CD8-positive, alpha-beta memory T cell (primary cell): Measurements from ENCODE around the gene SF3B2. TPM values are rescaled to one million over a fixed set of nuclear protein-coding genes. Genes with fewer than 3 reads are reported as not detected.

Experiments
- CTCF ChIA-PET: fragments of 350-600 bp; sonication (Branson Sonifier 250); formaldehyde crosslinking; loops from one replicate; lab custom pipeline; 2021; ENCODE audit warnings: antibody characterized with exemption; lab: Charles Lee
- POLR2A ChIA-PET: fragments of 350-600 bp; sonication (Branson Sonifier 250); formaldehyde crosslinking; loops from one replicate; lab custom pipeline; 2021; ENCODE audit warnings: antibody characterized with exemption; lab: Charles Lee
- DNase-seq, 5 donors: peaks; one replicate each; pipeline versions ENCODE4 v3.0.0 to v3.0.0-alpha.2; 2020 to 2022; ENCODE audit warnings: mixed read lengths in 1 of 5
- H3K27ac ChIP-seq: one replicate; pipeline ENCODE4 v1.7.0; 2013; ENCODE audit warnings: low read depth, mild to moderate bottlenecking, low read length, moderate library complexity
- H3K27me3 ChIP-seq: 2 replicates; pipeline ENCODE4 v1.7.0; 2013; ENCODE audit warnings: low read length, mild to moderate bottlenecking; ENCODE audit not compliant: insufficient read depth, poor library complexity, severe bottlenecking
- H3K36me3 ChIP-seq: 2 replicates; pipeline ENCODE4 v1.7.0; 2013; ENCODE audit warnings: mild to moderate bottlenecking, low read length, moderate library complexity; ENCODE audit not compliant: insufficient read depth
- H3K4me1 ChIP-seq: 2 replicates; pipeline ENCODE4 v1.7.0; 2013; ENCODE audit warnings: mild to moderate bottlenecking, low read length, moderate library complexity; ENCODE audit not compliant: insufficient read depth
- H3K4me3 ChIP-seq: 2 replicates; pipeline ENCODE4 v1.7.0; 2013; ENCODE audit warnings: mild to moderate bottlenecking, low read length
- H3K9me3 ChIP-seq: 2 replicates; pipeline ENCODE4 v1.7.0; 2013; ENCODE audit warnings: mild to moderate bottlenecking, low read length
- H3K27ac Mint-ChIP-seq, 8 donors: one replicate each; pipeline ENCODE4 v1.8.0; 2020 to 2021; ENCODE audit warnings: mixed read lengths in 8 of 8, mild to moderate bottlenecking in 6 of 8, inconsistent platforms in 3 of 8, moderate library complexity in 3 of 8
- H3K27me3 Mint-ChIP-seq, 2 donors: one replicate each; pipeline ENCODE4 v1.8.0; 2020 to 2021; ENCODE audit warnings: mixed read lengths in 2 of 2, mild to moderate bottlenecking in 1 of 2, moderate library complexity in 1 of 2
- H3K36me3 Mint-ChIP-seq, 3 donors: one replicate each; pipeline ENCODE4 v1.8.0; 2020 to 2021; ENCODE audit warnings: mixed read lengths in 3 of 3, inconsistent platforms in 1 of 3, mild to moderate bottlenecking in 1 of 3
- H3K4me1 Mint-ChIP-seq, 3 donors: one replicate each; pipeline ENCODE4 v1.8.0; 2020 to 2021; ENCODE audit warnings: mixed read lengths in 3 of 3, inconsistent platforms in 1 of 3, mild to moderate bottlenecking in 1 of 3
- H3K4me3 Mint-ChIP-seq, 7 donors: one replicate each; pipeline ENCODE4 v1.8.0; 2020 to 2021; ENCODE audit warnings: mixed read lengths in 7 of 7, mild to moderate bottlenecking in 6 of 7, moderate library complexity in 4 of 7, inconsistent platforms in 2 of 7
- H3K9me3 Mint-ChIP-seq, 5 donors: one replicate each; pipeline ENCODE4 v1.8.0; 2020 to 2022; ENCODE audit warnings: mixed read lengths in 5 of 5, mild to moderate bottlenecking in 3 of 5, moderate library complexity in 2 of 5, inconsistent platforms in 1 of 5
- polyA plus RNA-seq: library from polyadenylated mRNA; unstranded; fragments of 300-500 nt; fragmentation: Illumina TruSeq; gene quantifications from one replicate; pipeline ENCODE4 v1.2.3, GENCODE V29; 2021
- total RNA-seq, 2 experiments: library from RNA; stranded (reverse); gene quantifications; one replicate each; pipeline ENCODE4 v1.2.3, GENCODE V29; 2021

The SF3B2 gene
- total and polyA plus RNA-seq, 3 experiments from 2014 or later, result 134 to 274 (median 261) TPM

DNA sequence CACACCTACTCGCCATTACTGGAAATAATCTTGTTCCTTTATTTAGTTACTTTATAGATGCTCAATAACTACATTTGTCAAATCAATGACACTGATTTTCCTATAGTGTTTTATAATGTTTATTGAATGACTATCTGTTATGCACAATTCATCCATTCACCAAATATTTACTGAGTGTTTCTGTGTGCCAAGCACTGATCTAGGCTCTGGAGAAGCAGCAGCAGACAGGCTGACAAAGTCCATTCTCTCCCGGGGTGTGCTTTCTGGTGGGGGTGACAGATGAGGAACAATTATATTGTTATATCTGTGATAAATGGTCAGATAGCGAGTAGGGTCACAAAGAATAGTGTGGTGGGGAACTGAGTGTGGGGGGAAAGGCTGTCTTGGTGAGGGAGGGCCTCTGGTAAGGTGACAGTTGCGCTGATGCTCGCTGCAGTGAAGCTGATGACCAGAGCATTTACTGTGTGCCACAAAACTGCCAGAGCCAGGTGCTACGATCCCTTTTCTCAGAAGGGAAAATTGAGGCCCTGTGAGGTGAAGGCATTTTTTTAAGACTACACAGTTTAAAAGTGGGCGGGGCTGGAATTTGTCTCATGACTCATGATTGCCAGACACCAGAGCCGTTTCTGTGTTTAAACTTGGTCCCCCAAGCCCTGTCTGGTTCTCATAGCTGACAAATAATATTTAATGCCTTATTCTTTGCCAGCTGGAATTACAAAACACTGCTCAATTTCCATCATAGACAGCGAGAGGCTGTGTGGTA lies 28.1 kb downstream of the SF3B2 start:
- no peaks in the 10 kb centered on the region for H3K27me3 ChIP-seq
- Mint-ChIP-seq H3K9me3 (no peaks in the 10 kb centered on the region), H3K4me1 (peaks cover 79 to 90% (median 82%) of the 10 kb centered on the region in 3 donors), H3K27ac (peak overlapping the region; percentile 94 to 99 (median 99)), H3K4me3 (peak overlapping the region; percentile 80 to 95 (median 93)), H3K27me3 (peaks cover 0 to 2% of the 10 kb centered on the region in 2 donors), H3K36me3 (peaks cover 0 to 46% (median 12%) of the 10 kb centered on the region in 3 donors)
- peaks cover 83% of the 10 kb centered on the region for H3K4me1 ChIP-seq
- peak overlapping the region; percentile 2 for H3K4me3 ChIP-seq
- no peaks in the 10 kb centered on the region for H3K9me3 ChIP-seq
- peak; percentile 43 to 81 (median 59) for DNase-seq
- no peaks in the 10 kb centered on the region for H3K36me3 ChIP-seq
- H3K27ac ChIP-seq, result peak overlapping the region; percentile 48
- CTCF ChIA-PET, result interaction anchor here (1.1 to 9.0 kb wide), 12 partner anchors 11 to 55 kb away, joined by 3 to 103 read pairs (median 6); partner anchors contain the start of gene PACS1
- POLR2A ChIA-PET, result interaction anchor here (1.0 to 3.1 kb wide), 6 partner anchors 10 to 46 kb away, joined by 4 to 43 read pairs (median 8); partner anchors contain the start of gene PACS1

- CTCF ChIA-PET, result interaction anchor here (1.0 to 9.0 kb wide), 11 partner anchors 12 to 307 kb away, joined by 3 to 103 read pairs (median 6); partner anchors contain the start of gene PACS1
- H3K4me3 Mint-ChIP-seq, result peak overlapping the region; percentile 84 to 95 (median 93)
Observed at GRCh38 chr11:66081505-66081904, 29.3 kb downstream of the SF3B2 start.

GRCh38 chr11:66082946-66083698 lies 31.0 kb downstream of the SF3B2 start:
- Histone ChIP-seq H3K36me3 (no peaks in the 10 kb centered on the region), H3K27ac (no peak overlapping the region), H3K4me1 (peaks cover 90% of the 10 kb centered on the region), H3K27me3 (no peaks in the 10 kb centered on the region), H3K4me3 (no peak overlapping the region), H3K9me3 (no peaks in the 10 kb centered on the region)
- Mint-ChIP-seq H3K27ac (peak overlapping the region; percentile 33 to 99 (median 91)), H3K9me3 (no peaks in the 10 kb centered on the region), H3K4me1 (peaks cover 85 to 91% (median 90%) of the 10 kb centered on the region in 3 donors), H3K36me3 (peaks cover 0 to 26% (median 8%) of the 10 kb centered on the region in 3 donors), H3K27me3 (peaks cover 0 to 2% of the 10 kb centered on the region in 2 donors), H3K4me3 (peak overlapping the region; percentile 34 to 93 (median 59))
- CTCF ChIA-PET, result interaction anchor here (1.0 to 9.0 kb wide), 3 partner anchors 14 to 52 kb away, joined by 3 to 103 read pairs (median 5); partner anchors contain the start of gene PACS1
- POLR2A ChIA-PET, result interaction anchor here (0.6 to 1.7 kb wide), 2 partner anchors 20 to 162 kb away, joined by 3 to 4 read pairs; no protein-coding TSS in a partner anchor
- DNase-seq, result no peak

More at GRCh38 chr11:66081505-66081904, 29.3 kb downstream of the SF3B2 start:
- Mint-ChIP-seq H3K27ac (peak overlapping the region; percentile 94 to 99 (median 99)), H3K9me3 (no peaks in the 10 kb centered on the region), H3K4me1 (peaks cover 83 to 90% (median 86%) of the 10 kb centered on the region in 3 donors), H3K27me3 (peaks cover 0 to 2% of the 10 kb centered on the region in 2 donors), H3K36me3 (peaks cover 0 to 37% (median 12%) of the 10 kb centered on the region in 3 donors)
- peak; percentile 59 to 88 (median 74) for DNase-seq
- Histone ChIP-seq H3K9me3 (no peaks in the 10 kb centered on the region), H3K27ac (peak overlapping the region; percentile 52), H3K4me3 (peak overlapping the region; percentile 37), H3K36me3 (no peaks in the 10 kb centered on the region), H3K27me3 (no peaks in the 10 kb centered on the region), H3K4me1 (peaks cover 90% of the 10 kb centered on the region)
- POLR2A ChIA-PET, result interaction anchor here (0.6 to 3.1 kb wide), 10 partner anchors 11 to 79 kb away, joined by 3 to 43 read pairs (median 5); partner anchors contain the start of genes BANF1, PACS1 and SF3B2

- POLR2A ChIA-PET, result no interaction called here
- peaks cover 0 to 2% of the 10 kb centered on the region in 2 donors for H3K27me3 Mint-ChIP-seq
- H3K27ac ChIP-seq, result no peak overlapping the region
Observed at GRCh38 chr11:66083767-66084166, 31.6 kb downstream of the SF3B2 start.

GRCh38 chr11:66084821-66085475 lies 32.8 kb downstream of the SF3B2 start:
- Histone ChIP-seq H3K4me1 (peaks cover 85% of the 10 kb centered on the region), H3K4me3 (no peak overlapping the region), H3K27me3 (no peaks in the 10 kb centered on the region), H3K36me3 (no peaks in the 10 kb centered on the region), H3K9me3 (no peaks in the 10 kb centered on the region), H3K27ac (no peak overlapping the region)
- POLR2A ChIA-PET, result no interaction called here
- peak overlapping the region; percentile 73 to 99 (median 91) for H3K27ac Mint-ChIP-seq
- H3K9me3 Mint-ChIP-seq, result no peaks in the 10 kb centered on the region
- H3K36me3 Mint-ChIP-seq, result peaks cover 0 to 21% (median 5%) of the 10 kb centered on the region in 3 donors
- H3K4me3 Mint-ChIP-seq, result peak overlapping the region in 4 of 7 donors; percentile 19 to 62 (median 54)
- CTCF ChIA-PET, result interaction anchor here (1.3 to 9.0 kb wide), 3 partner anchors 16 to 51 kb away, joined by 3 to 103 read pairs (median 5); partner anchors contain the start of gene PACS1
- peaks cover 80 to 90% (median 90%) of the 10 kb centered on the region in 3 donors for H3K4me1 Mint-ChIP-seq
- H3K27me3 Mint-ChIP-seq, result peaks cover 0 to 1% of the 10 kb centered on the region in 2 donors
- no peak for DNase-seq

More at GRCh38 chr11:66083767-66084166, 31.6 kb downstream of the SF3B2 start:
- H3K36me3 Mint-ChIP-seq, result peaks cover 0 to 24% (median 4%) of the 10 kb centered on the region in 3 donors
- H3K4me1 Mint-ChIP-seq, result peaks cover 85 to 91% (median 90%) of the 10 kb centered on the region in 3 donors
- Histone ChIP-seq H3K4me1 (peaks cover 90% of the 10 kb centered on the region), H3K36me3 (no peaks in the 10 kb centered on the region), H3K9me3 (no peaks in the 10 kb centered on the region), H3K27me3 (no peaks in the 10 kb centered on the region), H3K4me3 (no peak overlapping the region)
- H3K27ac Mint-ChIP-seq, result peak overlapping the region; percentile 16 to 99 (median 91)
- CTCF ChIA-PET, result interaction anchor here (1.0 to 9.0 kb wide), 3 partner anchors 14 to 52 kb away, joined by 3 to 103 read pairs (median 5); partner anchors contain the start of gene PACS1
- peak overlapping the region in 5 of 7 donors; percentile 34 to 62 (median 59) for H3K4me3 Mint-ChIP-seq
- DNase-seq, result no peak
- H3K9me3 Mint-ChIP-seq, result no peaks in the 10 kb centered on the region

DNA sequence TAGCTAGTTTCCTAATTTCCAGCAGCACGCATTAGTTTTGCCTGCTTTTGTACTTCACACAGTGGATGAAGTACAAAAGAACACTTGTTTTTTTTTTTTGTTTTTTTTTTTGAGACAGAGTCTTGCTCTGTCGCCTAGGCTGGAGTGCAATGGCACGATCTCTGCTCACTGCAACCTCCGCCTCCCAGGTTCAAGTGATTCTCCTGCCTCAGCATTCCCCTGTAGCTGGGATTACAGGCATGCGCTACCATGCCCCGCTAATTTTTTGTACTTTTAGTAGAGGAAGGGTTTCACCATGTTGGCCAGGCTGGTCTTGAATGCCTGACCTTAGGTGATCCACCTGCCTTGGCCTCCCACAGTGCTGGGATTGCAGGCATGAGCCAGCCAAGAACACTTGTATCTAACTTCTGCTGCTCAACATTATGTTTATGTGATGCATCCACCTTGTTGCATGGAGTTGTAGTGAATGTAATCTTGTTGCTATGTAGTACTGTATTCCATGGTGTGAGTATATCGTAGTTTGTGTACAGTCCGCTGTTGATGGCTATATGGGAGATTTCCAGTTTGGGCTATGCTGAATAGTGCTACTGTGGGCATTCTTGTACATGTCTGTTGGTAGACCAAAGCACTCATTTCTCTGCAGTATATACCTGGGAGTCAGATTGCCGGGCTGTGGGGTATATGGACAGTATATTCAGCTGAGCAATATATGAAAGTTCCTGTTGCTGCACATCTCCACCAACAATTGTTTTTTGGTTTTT lies 35.2 kb downstream of the SF3B2 start:
- CTCF ChIA-PET, result no interaction called here
- Histone ChIP-seq H3K36me3 (no peaks in the 10 kb centered on the region), H3K27ac (no peak overlapping the region), H3K9me3 (no peaks in the 10 kb centered on the region), H3K4me1 (peaks cover 71% of the 10 kb centered on the region), H3K4me3 (no peak overlapping the region), H3K27me3 (no peaks in the 10 kb centered on the region)
- H3K4me1 Mint-ChIP-seq, result peaks cover 65 to 80% (median 79%) of the 10 kb centered on the region in 3 donors
- peak overlapping the region in 3 of 7 donors; percentile 8 to 57 (median 26) for H3K4me3 Mint-ChIP-seq
- POLR2A ChIA-PET, result no interaction called here
- no peak for DNase-seq
- H3K36me3 Mint-ChIP-seq, result peaks cover 0 to 19% (median 3%) of the 10 kb centered on the region in 3 donors
- H3K9me3 Mint-ChIP-seq, result no peaks in the 10 kb centered on the region
- H3K27ac Mint-ChIP-seq, result peak overlapping the region; percentile 33 to 76 (median 62)
- peaks cover 0 to 1% of the 10 kb centered on the region in 2 donors for H3K27me3 Mint-ChIP-seq
